Uterus (tissue), 4 donors: Measurements from ENCODE around the gene CCSER2. TPM values are rescaled to one million over a fixed set of nuclear protein-coding genes. Genes with fewer than 3 reads are reported as not detected.
"Not testable (repeated sequence)": the region's sequence is repeated elsewhere in the genome, so short reads cannot be mapped to it uniquely, and the experiment has no call there.

Source experiments
- DNase-seq, 2 donors: peaks; one replicate each; pipeline ENCODE4 v3.0.0-alpha.2; 2019 to 2020
- H3K27ac ChIP-seq, 2 donors: fragments of 200-600 bp; sonication (generic); 1 replicate in 1 of 2; 2 replicates in 1 of 2; pipeline ENCODE4 v1.5.1; 2016 to 2018
- H3K27me3 ChIP-seq, 2 donors: fragments of 200-600 bp; sonication (generic); one replicate each; pipeline ENCODE4 v1.5.1; 2018 to 2019; ENCODE audit warnings: control low read depth in 1 of 2
- H3K36me3 ChIP-seq, 2 donors: fragments of 200-600 bp; sonication (generic); one replicate each; pipeline ENCODE4 v1.5.1; 2019; ENCODE audit warnings: control low read depth in 1 of 2
- H3K4me1 ChIP-seq, 2 donors: fragments of 200-600 bp; sonication (generic); one replicate each; pipeline ENCODE4 v1.5.1; 2018 to 2019; ENCODE audit warnings: control low read depth in 1 of 2
- H3K4me3 ChIP-seq, 2 donors: fragments of 200-600 bp; sonication (generic); 1 replicate in 1 of 2; 2 replicates in 1 of 2; pipeline ENCODE4 v1.5.1; 2018 to 2019; ENCODE audit warnings: mild to moderate bottlenecking in 1 of 2
- H3K9me3 ChIP-seq, 2 donors: fragments of 200-600 bp; sonication (generic); one replicate each; pipeline ENCODE4 v1.5.1; 2019; ENCODE audit warnings: control low read depth in 1 of 2
- CTCF ChIP-seq, 4 experiments: fragments of 200-600 bp in 2 of 4; fragments of 450-650 bp in 2 of 4; sonication (generic) in 2 of 4; IDR thresholded peaks; one replicate each; pipeline ENCODE4 v1.5.1; 2016 to 2019; ENCODE audit warnings: antibody characterized with exemption in 4 of 4, mild to moderate bottlenecking in 2 of 4, moderate library complexity in 1 of 4
- POLR2A ChIP-seq, 2 donors: fragments of 450-650 bp; IDR thresholded peaks; one replicate each; pipeline ENCODE4 v1.6.1; 2016; ENCODE audit warnings: antibody characterized with exemption in 2 of 2, mild to moderate bottlenecking in 1 of 2, moderate library complexity in 1 of 2
- intact Hi-C: fragments of 100-400 bp; cut with DNase I; formaldehyde crosslinking; loops from one replicate; pipeline ENCODE4 v1.15.1; 2023; ENCODE audit warnings: low total_unique reads
- total RNA-seq, 4 donors: library from RNA; depleted of rRNA in 3 of 4; stranded (reverse); fragments of >200 nt in 3 of 4; gene quantifications; one replicate each; pipeline versions ENCODE4 v1.1.0 to v1.2.4, GENCODE V29; 2014 to 2023
- donor health status: DM: yes; HTN: yes; CAD: no.

The CCSER2 gene
- total RNA-seq, 4 donors from 2014 or later = 40.5 to 112 (median 54.0) TPM

GRCh38 chr10:84524435-84524834 is 196.0 kb downstream of the CCSER2 start:
- intact Hi-C loops = no loop called here
- Histone ChIP-seq H3K4me3 (no peak overlapping the region), H3K9me3 (no peaks in the 10 kb centered on the region), H3K4me1 (no peaks in the 10 kb centered on the region), H3K27ac (no peak overlapping the region), H3K27me3 (no peaks in the 10 kb centered on the region), H3K36me3 (no peaks in the 10 kb centered on the region)
- DNase-seq = no peak
- TF ChIP-seq CTCF (IDR thresholded peaks at IDR 0.05) (no peak), POLR2A (IDR thresholded peaks at IDR 0.05) (no peak)

GRCh38 chr10:84525120-84525806 is 196.9 kb downstream of the CCSER2 start:
- DNase-seq = no peak
- H3K4me1 ChIP-seq = no peaks in the 10 kb centered on the region
- intact Hi-C loops = no loop called here
- no peaks in the 10 kb centered on the region for H3K36me3 ChIP-seq
- no peak overlapping the region for H3K4me3 ChIP-seq
- H3K9me3 ChIP-seq = no peaks in the 10 kb centered on the region
- H3K27me3 ChIP-seq = no peaks in the 10 kb centered on the region
- TF ChIP-seq CTCF (IDR thresholded peaks at IDR 0.05) (no peak), POLR2A (IDR thresholded peaks at IDR 0.05) (no peak)
- H3K27ac ChIP-seq = no peak overlapping the region

GRCh38 chr10:84525807-84526182 is 197.4 kb downstream of the CCSER2 start:
- DNase-seq, H3K9me3 ChIP-seq, intact Hi-C loops, H3K27me3 ChIP-seq, H3K4me3 ChIP-seq, H3K27ac ChIP-seq, H3K36me3 ChIP-seq, H3K4me1 ChIP-seq: not testable (repeated sequence)

GRCh38 chr10:84527386-84527785 is 199.0 kb downstream of the CCSER2 start:
- H3K27me3 ChIP-seq, H3K4me1 ChIP-seq, H3K27ac ChIP-seq, DNase-seq, intact Hi-C loops, H3K4me3 ChIP-seq, H3K36me3 ChIP-seq, H3K9me3 ChIP-seq: not testable (repeated sequence)

- H3K27ac ChIP-seq, DNase-seq, H3K4me1 ChIP-seq, intact Hi-C loops, H3K4me3 ChIP-seq, H3K36me3 ChIP-seq, H3K9me3 ChIP-seq, H3K27me3 ChIP-seq: not testable (repeated sequence)
These were observed 200.1 kb downstream of the CCSER2 start for GRCh38 chr10:84528526-84528925.

GRCh38 chr10:84530724-84531325 is 202.4 kb downstream of the CCSER2 start:
- no peaks in the 10 kb centered on the region for H3K36me3 ChIP-seq
- H3K9me3 ChIP-seq = no peaks in the 10 kb centered on the region
- H3K27ac ChIP-seq = no peak overlapping the region
- no peaks in the 10 kb centered on the region for H3K4me1 ChIP-seq
- H3K4me3 ChIP-seq = no peak overlapping the region
- no peak for DNase-seq
- H3K27me3 ChIP-seq = no peaks in the 10 kb centered on the region
- intact Hi-C loops = no loop called here
- no peak for TF ChIP-seq CTCF (IDR thresholded peaks at IDR 0.05)
- no peak for TF ChIP-seq POLR2A (IDR thresholded peaks at IDR 0.05)
